IPS-18a (cell line): ENCODE data around the gene SLC25A39.
A peak's percentile ranks its signal among the peaks of the same experiment; 100 is the strongest.
"Not testable (repeated sequence)": the region's sequence is repeated elsewhere in the genome, so short reads cannot be mapped to it uniquely, and the experiment has no call there.

Source experiments
- H3K27ac ChIP-seq: one replicate; pipeline ENCODE4 v1.5.1; 2013; ENCODE audit warnings: low read length
- H3K27me3 ChIP-seq: one replicate; pipeline ENCODE4 v1.6.1; 2013; ENCODE audit warnings: mild to moderate bottlenecking, low read length; ENCODE audit not compliant: control insufficient read depth, insufficient read depth
- H3K36me3 ChIP-seq: one replicate; pipeline ENCODE4 v1.6.1; 2013; ENCODE audit warnings: low read depth, low read length; ENCODE audit not compliant: control insufficient read depth
- H3K4me1 ChIP-seq: one replicate; pipeline ENCODE4 v1.6.1; 2013; ENCODE audit warnings: low read depth, low read length; ENCODE audit not compliant: control insufficient read depth
- H3K4me3 ChIP-seq: one replicate; pipeline ENCODE4 v1.5.1; 2013; ENCODE audit warnings: low read length
- H3K9ac ChIP-seq: one replicate; pipeline ENCODE4 v1.6.1; 2013; ENCODE audit warnings: mild to moderate bottlenecking, low read length, moderate library complexity
- H3K9me3 ChIP-seq: one replicate; pipeline ENCODE4 v1.6.1; 2013; ENCODE audit warnings: low read depth, low read length; ENCODE audit not compliant: control insufficient read depth

SLC25A39 gene

DNA sequence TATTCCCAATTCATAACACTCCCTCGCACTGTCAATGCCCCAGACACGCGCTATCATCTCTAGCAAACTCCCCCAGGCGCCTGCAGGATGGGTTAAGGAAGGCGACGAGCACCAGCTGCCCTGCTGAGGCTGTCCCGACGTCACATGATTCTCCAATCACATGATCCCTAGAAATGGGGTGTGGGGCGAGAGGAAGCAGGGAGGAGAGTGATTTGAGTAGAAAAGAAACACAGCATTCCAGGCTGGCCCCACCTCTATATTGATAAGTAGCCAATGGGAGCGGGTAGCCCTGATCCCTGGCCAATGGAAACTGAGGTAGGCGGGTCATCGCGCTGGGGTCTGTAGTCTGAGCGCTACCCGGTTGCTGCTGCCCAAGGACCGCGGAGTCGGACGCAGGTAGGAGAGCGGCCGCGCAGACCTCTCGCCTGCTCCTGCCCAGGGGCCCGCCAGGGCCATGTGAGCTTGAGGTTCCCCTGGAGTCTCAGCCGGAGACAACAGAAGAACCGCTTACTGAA, 20.4 kb upstream of the SLC25A39 start, which contains the start of gene GRN:
TSS of gene GRN (plus strand) at position 364 of the 515 bp plus-strand sequence. CDS start 3,863 bp downstream, outside the sequence.
- no peaks in the 10 kb centered on the region for H3K36me3 ChIP-seq
- peak within 1 kb of the TSS; percentile 68 for H3K9ac ChIP-seq
- peak within 1 kb of the TSS; percentile 84 for H3K4me3 ChIP-seq
- H3K4me1 ChIP-seq, result no peaks in the 10 kb centered on the region
- no peaks in the 10 kb centered on the region for H3K9me3 ChIP-seq
- peaks cover 4% of the 10 kb centered on the region for H3K27me3 ChIP-seq
- no peak within 1 kb of the TSS for H3K27ac ChIP-seq

DNA sequence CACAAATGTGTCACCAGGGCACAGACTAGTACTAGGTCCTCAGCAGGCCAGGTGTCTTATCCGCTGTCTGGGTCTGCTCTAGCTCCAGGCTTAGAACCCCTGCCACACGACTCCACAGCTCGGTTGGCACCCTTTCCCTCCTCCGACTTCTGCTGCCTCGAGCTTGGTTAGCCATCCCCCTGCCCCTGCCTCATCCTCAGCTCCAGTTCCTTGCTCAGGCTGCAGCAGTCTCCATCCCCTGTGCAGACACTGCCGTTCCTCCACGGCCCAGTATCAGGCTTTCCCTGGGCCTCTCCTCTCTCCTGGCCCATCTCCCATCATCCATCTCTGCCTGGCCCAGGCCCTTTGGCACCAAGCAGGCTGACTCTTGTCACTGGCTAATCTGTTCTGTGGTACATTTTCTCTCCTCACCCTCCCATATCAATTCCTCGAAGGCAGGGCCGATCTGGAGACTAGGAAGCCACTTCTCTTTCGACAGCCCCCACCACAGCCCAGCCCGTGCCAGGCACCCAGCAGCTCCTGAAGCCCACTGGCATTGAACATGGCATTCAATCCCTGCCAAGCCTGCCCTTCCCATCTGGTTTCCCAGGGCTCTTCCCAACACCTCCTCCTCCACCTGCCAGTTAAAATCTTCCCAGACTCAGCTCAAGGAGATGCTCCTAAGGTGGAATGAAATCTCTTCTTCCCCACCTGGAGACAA, 19.0 kb upstream of the SLC25A39 start:
- Histone ChIP-seq H3K36me3 (no peaks in the 10 kb centered on the region), H3K9ac (no peak overlapping the region), H3K4me3 (no peak overlapping the region), H3K27me3 (peaks cover 4% of the 10 kb centered on the region), H3K27ac (no peak overlapping the region), H3K4me1 (no peaks in the 10 kb centered on the region), H3K9me3 (no peaks in the 10 kb centered on the region)

DNA sequence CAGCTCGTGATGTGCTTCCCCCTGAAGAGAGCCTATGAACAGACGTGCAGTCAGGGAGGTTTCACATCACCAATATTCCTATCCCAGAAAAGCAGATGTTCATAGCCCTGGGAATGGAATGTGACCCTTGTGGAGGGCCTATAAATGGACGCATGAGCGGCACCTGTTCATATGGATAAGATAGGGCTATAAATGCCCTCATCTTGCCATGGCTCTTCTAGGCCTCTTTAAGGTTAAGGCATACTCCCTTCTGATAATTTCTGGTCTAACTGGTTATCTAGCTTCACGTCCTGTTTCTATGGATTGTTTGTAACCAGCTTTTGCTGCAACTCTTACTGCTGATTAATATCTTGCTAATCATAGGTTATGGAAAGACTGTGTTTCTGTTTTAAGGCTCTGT, 15.9 kb upstream of the SLC25A39 start:
- H3K4me3 ChIP-seq, H3K9ac ChIP-seq, H3K36me3 ChIP-seq, H3K4me1 ChIP-seq, H3K27ac ChIP-seq, H3K9me3 ChIP-seq, H3K27me3 ChIP-seq: not testable (repeated sequence)

- no peak overlapping the region for H3K9ac ChIP-seq
- H3K27ac ChIP-seq, result no peak overlapping the region
- no peaks in the 10 kb centered on the region for H3K27me3 ChIP-seq
- H3K4me1 ChIP-seq, result no peaks in the 10 kb centered on the region
- no peaks in the 10 kb centered on the region for H3K36me3 ChIP-seq
- no peak overlapping the region for H3K4me3 ChIP-seq
- H3K9me3 ChIP-seq, result no peaks in the 10 kb centered on the region
Measured at GRCh38 chr17:44338702-44339101, 14.1 kb upstream of the SLC25A39 start.

DNA sequence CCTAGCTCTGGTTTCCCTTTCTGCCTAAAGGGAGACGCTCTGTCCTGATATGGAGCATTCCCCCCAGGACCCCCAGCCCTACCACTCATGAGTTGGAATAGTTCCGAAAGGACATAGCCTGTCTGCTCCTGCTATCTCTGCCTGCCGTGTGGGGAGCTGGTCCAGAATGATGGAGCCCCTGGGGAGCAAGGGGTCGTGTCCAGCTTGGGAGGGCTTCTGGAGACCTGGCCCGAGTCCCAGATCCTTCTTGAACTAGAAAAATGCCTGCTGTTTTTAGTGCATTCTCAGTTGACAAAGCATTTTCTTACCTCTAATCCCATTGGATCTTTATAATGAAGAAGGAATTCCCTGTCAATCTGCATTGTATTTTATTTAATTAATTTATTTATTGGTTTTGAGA, 11.3 kb upstream of the SLC25A39 start:
- Histone ChIP-seq H3K36me3 (no peaks in the 10 kb centered on the region), H3K4me1 (no peaks in the 10 kb centered on the region), H3K9me3 (no peaks in the 10 kb centered on the region), H3K27ac (no peak overlapping the region), H3K27me3 (no peaks in the 10 kb centered on the region), H3K4me3 (no peak overlapping the region), H3K9ac (no peak overlapping the region)

DNA sequence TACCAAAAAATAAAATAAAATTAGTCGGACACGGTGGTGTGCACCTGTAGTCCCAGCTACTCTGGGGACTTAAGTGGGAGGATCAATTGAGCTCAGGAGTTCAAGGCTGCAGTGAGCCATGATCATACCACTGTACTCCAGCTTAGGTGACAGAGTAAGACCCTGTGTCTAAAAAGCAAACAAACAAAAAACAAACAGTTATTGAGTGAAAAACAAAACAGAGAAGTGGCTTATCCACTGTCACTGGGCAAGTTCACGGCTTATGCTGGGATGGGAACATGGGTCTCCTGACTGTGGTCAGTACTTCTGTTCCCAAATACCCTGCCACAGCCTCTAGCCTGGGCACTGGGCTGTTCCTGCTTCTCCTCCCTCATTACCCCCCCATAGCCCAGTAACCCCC, 10.9 kb upstream of the SLC25A39 start:
- H3K36me3 ChIP-seq, result no peaks in the 10 kb centered on the region
- H3K9ac ChIP-seq, result no peak overlapping the region
- H3K4me1 ChIP-seq, result no peaks in the 10 kb centered on the region
- H3K27me3 ChIP-seq, result no peaks in the 10 kb centered on the region
- no peak overlapping the region for H3K27ac ChIP-seq
- no peak overlapping the region for H3K4me3 ChIP-seq
- no peaks in the 10 kb centered on the region for H3K9me3 ChIP-seq

- Histone ChIP-seq H3K36me3 (no peaks in the 10 kb centered on the region), H3K4me1 (no peaks in the 10 kb centered on the region), H3K9me3 (no peaks in the 10 kb centered on the region), H3K9ac (no peak overlapping the region), H3K27ac (no peak overlapping the region), H3K4me3 (no peak overlapping the region), H3K27me3 (no peaks in the 10 kb centered on the region)
Measured at GRCh38 chr17:44334727-44335126, 10.1 kb upstream of the SLC25A39 start.

GRCh38 chr17:44334315-44334714, 9.7 kb upstream of the SLC25A39 start:
- Histone ChIP-seq H3K36me3 (no peaks in the 10 kb centered on the region), H3K4me1 (no peaks in the 10 kb centered on the region), H3K27ac (no peak overlapping the region), H3K9me3 (no peaks in the 10 kb centered on the region), H3K27me3 (no peaks in the 10 kb centered on the region), H3K9ac (no peak overlapping the region), H3K4me3 (no peak overlapping the region)

DNA sequence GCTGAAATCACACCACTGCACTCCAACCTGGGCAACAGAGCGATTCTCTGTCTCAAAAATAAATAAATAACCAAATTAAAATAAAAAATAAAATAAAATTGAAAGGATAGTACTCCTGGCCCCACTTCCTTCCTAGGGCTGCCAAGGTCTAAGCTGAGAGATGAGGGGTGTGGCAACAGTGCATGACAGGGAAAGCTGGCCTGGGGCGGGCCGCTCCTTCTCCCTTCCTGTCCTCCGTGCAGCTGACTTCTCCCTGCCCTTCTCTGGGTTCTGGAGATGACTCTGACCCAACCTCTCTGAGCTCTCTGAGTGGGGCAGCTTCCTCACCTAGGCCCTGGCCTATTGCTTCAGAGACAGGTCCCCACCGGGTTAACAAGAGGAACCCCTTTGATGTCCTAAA, 8.7 kb upstream of the SLC25A39 start:
- Histone ChIP-seq H3K27me3 (no peaks in the 10 kb centered on the region), H3K9ac (no peak overlapping the region), H3K36me3 (no peaks in the 10 kb centered on the region), H3K4me1 (no peaks in the 10 kb centered on the region), H3K4me3 (no peak overlapping the region), H3K9me3 (no peaks in the 10 kb centered on the region), H3K27ac (no peak overlapping the region)

GRCh38 chr17:44331249-44331760, 6.7 kb upstream of the SLC25A39 start:
- no peak overlapping the region for H3K27ac ChIP-seq
- no peaks in the 10 kb centered on the region for H3K4me1 ChIP-seq
- H3K36me3 ChIP-seq, result no peaks in the 10 kb centered on the region
- no peak overlapping the region for H3K9ac ChIP-seq
- H3K9me3 ChIP-seq, result no peaks in the 10 kb centered on the region
- peaks cover 1% of the 10 kb centered on the region for H3K27me3 ChIP-seq
- no peak overlapping the region for H3K4me3 ChIP-seq

DNA sequence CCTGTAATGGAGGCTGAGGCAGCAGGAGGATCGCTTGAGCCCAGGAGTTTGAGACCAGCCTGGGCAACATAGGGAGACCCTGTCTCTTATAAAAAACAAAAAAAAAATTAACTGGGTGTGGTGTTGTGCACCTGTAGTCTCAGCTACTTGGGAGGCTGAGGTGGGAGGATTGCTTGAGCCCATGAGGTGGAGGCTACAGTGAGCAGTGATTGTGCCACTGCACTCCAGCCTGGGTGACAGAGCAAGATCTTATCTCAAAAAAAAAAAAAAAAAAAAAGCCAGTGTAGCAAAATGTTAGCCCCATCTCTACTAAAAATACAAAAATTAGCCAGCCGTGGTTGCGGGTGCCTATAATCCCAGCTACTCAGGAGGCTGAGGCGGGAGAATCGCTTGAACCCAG, 5.6 kb upstream of the SLC25A39 start:
- H3K4me1 ChIP-seq, H3K9me3 ChIP-seq, H3K9ac ChIP-seq: not testable (repeated sequence)

DNA sequence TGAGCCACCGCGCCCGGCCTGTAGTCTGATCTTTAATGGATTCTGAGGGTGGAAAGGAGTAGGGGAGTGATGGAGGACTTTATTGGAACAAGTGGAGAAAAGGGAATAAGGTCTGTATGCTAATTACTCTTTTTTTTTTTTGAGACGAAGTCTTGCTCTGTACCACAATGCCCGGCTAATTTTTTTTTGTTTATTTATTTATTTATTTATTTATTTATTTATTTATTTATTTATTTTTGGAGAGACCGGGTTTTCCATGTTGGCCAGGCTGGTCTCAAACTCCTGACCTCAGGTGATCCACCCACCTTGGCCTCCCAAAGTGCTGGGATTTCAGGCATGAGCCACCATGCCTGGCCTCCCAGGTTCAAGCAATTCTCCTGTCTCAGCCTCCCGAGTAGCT, 4.9 kb upstream of the SLC25A39 start:
- H3K4me1 ChIP-seq, H3K9ac ChIP-seq, H3K9me3 ChIP-seq, H3K27ac ChIP-seq, H3K36me3 ChIP-seq, H3K4me3 ChIP-seq: not testable (repeated sequence)
- peaks cover 16% of the 10 kb centered on the region for H3K27me3 ChIP-seq

More for the DNA sequence above, 5.6 kb upstream of the SLC25A39 start:
- not testable (repeated sequence) for H3K36me3 ChIP-seq, H3K27ac ChIP-seq, H3K4me3 ChIP-seq
- H3K27me3 ChIP-seq, result peaks cover 11% of the 10 kb centered on the region
